ENCODE measurements around the gene NEK5. TPM values are rescaled to one million over a fixed set of nuclear protein-coding genes. Genes with fewer than 3 reads are reported as not detected.
"Not testable (repeated sequence)": the region's sequence is repeated elsewhere in the genome, so short reads cannot be mapped to it uniquely, and the experiment has no call there.

NEK5 gene
- polyA plus RNA-seq, 2 donors = 0.02 to 0.08 TPM

DNA sequence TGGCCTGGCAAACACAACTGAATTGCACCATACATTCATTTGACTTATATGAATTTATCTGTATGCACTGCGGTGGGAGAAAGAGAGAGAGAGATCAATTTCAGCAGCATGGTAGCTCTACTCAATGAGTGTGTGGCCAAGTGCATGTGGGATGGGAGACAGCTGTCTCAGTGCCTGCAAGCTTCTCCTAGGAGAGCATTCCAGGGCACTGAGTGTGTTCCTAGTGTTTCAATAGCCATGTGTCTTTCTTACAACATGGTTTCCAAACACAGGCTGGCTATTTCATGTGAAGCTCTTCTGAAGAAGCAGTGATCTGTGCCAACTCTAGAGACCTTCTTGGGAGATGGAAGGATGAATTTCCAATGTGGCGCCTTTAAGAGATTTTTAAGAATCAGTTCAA, 43.5 kb downstream of the NEK5 start:
- H3K36me3 ChIP-seq (ENCODE audit: control insufficient read depth in 2 of 2, insufficient read depth in 2 of 2, low read length in 1 of 2) = no peaks in the 10 kb centered on the region
- H3K4me3 ChIP-seq (ENCODE audit: low read depth in 1 of 2, low read length in 2 of 2) = no peak overlapping the region
- WGBS, 2 donors = 88 to 91% methylated on average over 2 of the region's 2 CpGs
- no peaks in the 10 kb centered on the region for H3K27me3 ChIP-seq (ENCODE audit: control insufficient read depth in 1 of 2, insufficient read depth in 2 of 2, low read length in 2 of 2)
- H3K9me3 ChIP-seq (ENCODE audit: control insufficient read depth in 2 of 2, insufficient read depth in 1 of 2, low read depth in 1 of 2, low read length in 1 of 2) = no peaks in the 10 kb centered on the region
- H3K27ac ChIP-seq (ENCODE audit: low read depth in 2 of 2, low read length in 1 of 2) = no peak overlapping the region
- H3K4me1 ChIP-seq (ENCODE audit: control insufficient read depth in 2 of 2, insufficient read depth in 2 of 2, low read length in 1 of 2) = no peaks in the 10 kb centered on the region

DNA sequence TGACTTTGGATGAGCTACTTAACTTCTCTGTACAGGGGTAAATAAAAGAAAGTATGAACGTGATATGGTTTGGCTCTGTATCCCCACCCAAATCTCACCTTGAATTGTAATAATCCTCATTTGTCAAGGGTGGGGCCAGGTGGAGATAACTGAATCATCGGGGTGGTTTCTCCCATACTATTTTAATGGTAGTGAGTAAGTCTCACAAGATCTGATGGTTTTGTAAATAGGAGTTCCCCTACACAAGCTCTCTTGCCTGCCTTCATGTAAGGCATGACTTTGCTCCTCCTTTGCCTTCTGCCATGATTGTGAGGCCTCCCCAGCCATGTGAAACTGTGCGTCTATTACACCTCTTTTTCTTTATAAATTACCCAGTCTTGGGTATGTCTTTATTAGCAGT, 43.9 kb downstream of the NEK5 start:
- 69 to 70% methylated on average over 3 of the region's 3 CpGs for WGBS, 2 donors
- not testable (repeated sequence) for H3K36me3 ChIP-seq (ENCODE audit: control insufficient read depth in 2 of 2, insufficient read depth in 2 of 2, low read length in 1 of 2); H3K27ac ChIP-seq (ENCODE audit: low read depth in 2 of 2, low read length in 1 of 2); H3K4me1 ChIP-seq (ENCODE audit: control insufficient read depth in 2 of 2, insufficient read depth in 2 of 2, low read length in 1 of 2); H3K27me3 ChIP-seq (ENCODE audit: control insufficient read depth in 1 of 2, insufficient read depth in 2 of 2, low read length in 2 of 2); H3K4me3 ChIP-seq (ENCODE audit: low read depth in 1 of 2, low read length in 2 of 2); H3K9me3 ChIP-seq (ENCODE audit: control insufficient read depth in 2 of 2, insufficient read depth in 1 of 2, low read depth in 1 of 2, low read length in 1 of 2)

DNA sequence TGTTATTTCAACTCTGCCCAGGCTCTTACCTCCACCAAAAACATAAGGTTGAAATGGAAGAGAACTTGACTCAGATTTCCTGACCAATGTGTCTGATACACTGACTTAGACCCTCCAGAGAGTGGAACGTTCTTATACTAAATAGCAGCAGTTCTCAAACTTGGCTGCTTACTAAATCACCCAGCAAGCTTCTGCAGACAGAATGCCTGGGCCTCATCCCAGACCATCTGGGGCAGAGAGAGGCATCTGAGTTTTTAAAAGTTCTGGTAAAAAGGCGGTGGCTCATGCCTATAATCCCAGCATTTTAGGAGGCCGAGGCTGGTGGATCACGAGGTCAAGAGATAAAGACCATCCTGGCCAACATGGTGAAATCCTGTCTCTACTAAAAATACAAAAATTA, 46.3 kb downstream of the NEK5 start:
- Histone ChIP-seq H3K36me3 (ENCODE audit: control insufficient read depth in 2 of 2, insufficient read depth in 2 of 2, low read length in 1 of 2) (no peaks in the 10 kb centered on the region), H3K4me3 (ENCODE audit: low read depth in 1 of 2, low read length in 2 of 2) (no peak overlapping the region), H3K4me1 (ENCODE audit: control insufficient read depth in 2 of 2, insufficient read depth in 2 of 2, low read length in 1 of 2) (no peaks in the 10 kb centered on the region), H3K27me3 (ENCODE audit: control insufficient read depth in 1 of 2, insufficient read depth in 2 of 2, low read length in 2 of 2) (no peaks in the 10 kb centered on the region), H3K27ac (ENCODE audit: low read depth in 2 of 2, low read length in 1 of 2) (no peak overlapping the region), H3K9me3 (ENCODE audit: control insufficient read depth in 2 of 2, insufficient read depth in 1 of 2, low read depth in 1 of 2, low read length in 1 of 2) (no peaks in the 10 kb centered on the region)
- WGBS, 2 donors = 87% methylated on average over 4 of the region's 4 CpGs

DNA sequence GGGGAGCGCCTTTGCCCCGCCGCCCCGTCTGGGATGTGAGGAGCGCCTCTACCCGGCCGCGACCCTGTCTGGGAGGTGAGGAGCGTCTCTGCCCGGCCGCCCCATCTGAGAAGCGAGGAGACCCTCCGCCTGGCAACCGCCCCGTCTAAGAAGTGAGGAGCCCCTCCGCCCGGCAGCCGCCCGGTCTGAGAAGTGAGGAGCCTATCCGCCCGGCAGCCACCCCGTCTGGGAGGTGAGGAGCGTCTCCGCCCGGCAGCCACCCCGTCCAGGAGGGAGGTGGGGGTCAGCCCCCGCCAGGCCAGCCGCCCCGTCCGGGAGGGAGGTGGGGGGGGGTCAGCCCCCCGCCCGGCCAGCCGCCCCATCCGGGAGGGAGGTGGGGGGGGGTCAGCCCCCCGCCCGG, 49.0 kb downstream of the NEK5 start:
- not testable (repeated sequence) for H3K4me1 ChIP-seq (ENCODE audit: control insufficient read depth in 2 of 2, insufficient read depth in 2 of 2, low read length in 1 of 2); H3K4me3 ChIP-seq (ENCODE audit: low read depth in 1 of 2, low read length in 2 of 2); H3K27ac ChIP-seq (ENCODE audit: low read depth in 2 of 2, low read length in 1 of 2); H3K27me3 ChIP-seq (ENCODE audit: control insufficient read depth in 1 of 2, insufficient read depth in 2 of 2, low read length in 2 of 2); H3K9me3 ChIP-seq (ENCODE audit: control insufficient read depth in 2 of 2, insufficient read depth in 1 of 2, low read depth in 1 of 2, low read length in 1 of 2); H3K36me3 ChIP-seq (ENCODE audit: control insufficient read depth in 2 of 2, insufficient read depth in 2 of 2, low read length in 1 of 2)
- WGBS, 2 donors = 96 to 100% methylated on average over 4 to 36 of the region's 36 CpGs

DNA sequence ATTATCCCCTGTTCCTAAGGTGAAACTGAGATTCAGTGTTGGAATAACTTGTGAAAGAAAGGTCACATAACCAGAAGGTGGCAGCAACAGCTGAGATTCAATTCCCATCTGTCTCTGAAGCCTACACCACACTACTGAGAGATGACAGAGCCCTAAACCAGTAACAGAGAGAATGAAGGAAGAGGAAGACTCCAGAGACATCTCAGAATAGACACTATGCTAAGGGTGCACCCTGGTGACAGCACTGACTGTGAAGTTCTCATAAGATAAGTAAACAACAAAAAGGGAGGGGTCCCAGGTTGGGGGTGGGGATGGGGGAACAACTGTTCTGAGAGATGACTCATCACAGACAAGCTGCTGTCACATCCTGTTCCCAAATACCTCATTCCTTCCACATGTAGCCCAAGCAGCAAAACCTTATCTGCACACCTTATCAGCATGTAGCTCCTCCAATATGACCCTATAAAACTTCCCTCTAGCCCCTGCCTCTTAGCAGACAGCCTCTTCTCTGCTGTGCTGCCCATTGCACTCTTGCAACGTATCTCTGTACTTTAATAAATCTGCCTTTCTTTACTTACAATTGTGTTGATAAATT, 57.8 kb downstream of the NEK5 start:
- Histone ChIP-seq H3K27me3 (ENCODE audit: control insufficient read depth in 1 of 2, insufficient read depth in 2 of 2, low read length in 2 of 2) (no peaks in the 10 kb centered on the region), H3K9me3 (ENCODE audit: control insufficient read depth in 2 of 2, insufficient read depth in 1 of 2, low read depth in 1 of 2, low read length in 1 of 2) (peaks cover 7 to 8% of the 10 kb centered on the region in 2 donors), H3K4me3 (ENCODE audit: low read depth in 1 of 2, low read length in 2 of 2) (no peak overlapping the region), H3K36me3 (ENCODE audit: control insufficient read depth in 2 of 2, insufficient read depth in 2 of 2, low read length in 1 of 2) (no peaks in the 10 kb centered on the region), H3K4me1 (ENCODE audit: control insufficient read depth in 2 of 2, insufficient read depth in 2 of 2, low read length in 1 of 2) (no peaks in the 10 kb centered on the region), H3K27ac (ENCODE audit: low read depth in 2 of 2, low read length in 1 of 2) (no peak overlapping the region)
- 84 to 86% methylated on average over 1 of the region's 1 CpG for whole genome bisulfite sequencing, 2 donors

DNA sequence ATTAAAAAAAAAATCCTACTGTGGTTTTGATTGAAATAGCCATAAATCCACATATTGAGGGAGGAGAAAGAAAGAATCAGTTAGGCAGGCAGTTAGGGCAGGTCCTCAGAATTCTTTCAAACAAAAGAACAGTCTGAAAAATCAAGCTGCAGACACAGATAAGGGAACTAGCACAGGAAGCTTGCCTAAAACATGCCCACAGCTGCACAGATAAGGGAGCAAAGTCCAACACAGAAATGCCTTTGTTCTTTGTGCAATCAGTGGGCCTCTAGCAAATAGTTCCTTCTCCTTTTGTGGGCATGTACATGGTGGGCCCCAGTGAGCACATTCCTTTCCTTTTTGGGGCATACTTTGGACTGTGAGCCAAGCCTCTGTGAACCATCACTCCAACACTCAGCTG, 61.6 kb downstream of the NEK5 start:
- Histone ChIP-seq H3K9me3 (ENCODE audit: control insufficient read depth in 2 of 2, insufficient read depth in 1 of 2, low read depth in 1 of 2, low read length in 1 of 2) (peaks cover 7 to 10% of the 10 kb centered on the region in 2 donors), H3K4me3 (ENCODE audit: low read depth in 1 of 2, low read length in 2 of 2) (no peak overlapping the region), H3K4me1 (ENCODE audit: control insufficient read depth in 2 of 2, insufficient read depth in 2 of 2, low read length in 1 of 2) (no peaks in the 10 kb centered on the region), H3K36me3 (ENCODE audit: control insufficient read depth in 2 of 2, insufficient read depth in 2 of 2, low read length in 1 of 2) (no peaks in the 10 kb centered on the region), H3K27ac (ENCODE audit: low read depth in 2 of 2, low read length in 1 of 2) (no peak overlapping the region), H3K27me3 (ENCODE audit: control insufficient read depth in 1 of 2, insufficient read depth in 2 of 2, low read length in 2 of 2) (no peaks in the 10 kb centered on the region)

DNA sequence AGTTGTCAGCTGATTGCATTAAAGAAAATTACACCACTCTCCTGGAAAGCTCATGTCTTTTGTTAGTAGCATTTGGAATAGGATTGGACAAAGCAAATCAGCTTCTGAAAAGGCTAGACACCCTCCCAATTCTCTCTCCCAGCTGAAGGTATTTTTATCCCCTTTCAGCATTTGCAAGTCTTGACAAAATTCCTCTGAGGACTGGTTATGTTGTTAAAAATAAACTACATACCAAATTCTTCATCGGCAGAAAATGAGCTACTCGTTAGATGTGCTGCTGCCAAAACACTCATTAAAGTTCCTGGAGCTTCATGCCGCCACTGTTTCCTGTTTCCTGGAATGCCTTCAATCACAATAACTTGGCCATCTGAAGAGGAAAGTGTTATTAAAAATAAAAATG, 67.3 kb downstream of the NEK5 start:
- 18 to 33% methylated on average over 3 of the region's 3 CpGs for WGBS, 2 donors

DNA sequence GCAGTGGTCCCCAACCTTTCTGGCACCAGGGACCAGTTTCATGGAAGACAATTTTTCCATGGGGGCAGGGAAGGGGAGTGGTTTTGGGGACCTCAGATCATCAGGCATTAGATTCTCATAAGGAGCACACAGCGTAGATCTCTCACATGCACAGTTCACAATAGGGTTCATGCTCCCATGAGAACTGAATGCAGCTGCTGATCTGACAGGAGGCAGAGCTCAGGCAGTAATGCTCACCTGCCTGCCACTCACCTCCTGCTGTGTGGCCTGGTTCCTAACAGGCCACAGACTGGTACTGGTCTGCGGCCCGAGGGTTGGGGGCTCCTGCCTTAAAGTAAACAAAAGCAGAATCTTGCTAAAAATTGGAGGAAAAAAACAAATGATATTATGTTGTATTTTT, 67.8 kb downstream of the NEK5 start:
- H3K4me3 ChIP-seq (ENCODE audit: low read depth in 1 of 2, low read length in 2 of 2); H3K27me3 ChIP-seq (ENCODE audit: control insufficient read depth in 1 of 2, insufficient read depth in 2 of 2, low read length in 2 of 2); H3K4me1 ChIP-seq (ENCODE audit: control insufficient read depth in 2 of 2, insufficient read depth in 2 of 2, low read length in 1 of 2); H3K9me3 ChIP-seq (ENCODE audit: control insufficient read depth in 2 of 2, insufficient read depth in 1 of 2, low read depth in 1 of 2, low read length in 1 of 2); H3K36me3 ChIP-seq (ENCODE audit: control insufficient read depth in 2 of 2, insufficient read depth in 2 of 2, low read length in 1 of 2); H3K27ac ChIP-seq (ENCODE audit: low read depth in 2 of 2, low read length in 1 of 2): not testable (repeated sequence)
- 76 to 79% methylated on average over 3 of the region's 3 CpGs for WGBS, 2 donors

More for the DNA sequence above, 67.3 kb downstream of the NEK5 start:
- H3K9me3 ChIP-seq (ENCODE audit: control insufficient read depth in 2 of 2, insufficient read depth in 1 of 2, low read depth in 1 of 2, low read length in 1 of 2) = peaks cover 0 to 2% of the 10 kb centered on the region in 2 donors
- no peaks in the 10 kb centered on the region for H3K27me3 ChIP-seq (ENCODE audit: control insufficient read depth in 1 of 2, insufficient read depth in 2 of 2, low read length in 2 of 2)
- H3K4me3 ChIP-seq (ENCODE audit: low read depth in 1 of 2, low read length in 2 of 2) = no peak overlapping the region
- no peaks in the 10 kb centered on the region for H3K36me3 ChIP-seq (ENCODE audit: control insufficient read depth in 2 of 2, insufficient read depth in 2 of 2, low read length in 1 of 2)
- H3K27ac ChIP-seq (ENCODE audit: low read depth in 2 of 2, low read length in 1 of 2) = no peak overlapping the region
- H3K4me1 ChIP-seq (ENCODE audit: control insufficient read depth in 2 of 2, insufficient read depth in 2 of 2, low read length in 1 of 2) = no peaks in the 10 kb centered on the region

DNA sequence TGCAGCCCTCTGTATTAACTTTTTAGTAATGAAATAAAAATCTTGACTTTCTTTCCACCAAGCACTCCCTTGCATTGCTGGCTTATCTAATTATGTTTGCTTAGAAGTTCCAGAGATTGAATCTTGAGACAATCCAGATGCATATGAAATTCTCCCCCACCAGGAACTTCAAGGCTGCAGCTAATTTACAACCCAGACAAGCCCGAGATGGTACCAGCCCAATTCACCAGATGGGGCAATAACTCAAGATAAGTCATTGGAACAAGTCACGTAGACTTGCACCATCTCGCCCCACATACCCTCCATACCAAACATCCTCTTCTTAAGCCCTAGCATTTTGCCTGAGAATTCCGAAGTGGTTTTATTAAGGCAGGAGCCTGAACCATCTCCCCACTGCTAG, 75.4 kb downstream of the NEK5 start:
- no peak overlapping the region for H3K4me3 ChIP-seq (ENCODE audit: low read depth in 1 of 2, low read length in 2 of 2)
- no peaks in the 10 kb centered on the region for H3K9me3 ChIP-seq (ENCODE audit: control insufficient read depth in 2 of 2, insufficient read depth in 1 of 2, low read depth in 1 of 2, low read length in 1 of 2)
- H3K27me3 ChIP-seq (ENCODE audit: control insufficient read depth in 1 of 2, insufficient read depth in 2 of 2, low read length in 2 of 2) = no peaks in the 10 kb centered on the region
- H3K27ac ChIP-seq (ENCODE audit: low read depth in 2 of 2, low read length in 1 of 2) = no peak overlapping the region
- no peaks in the 10 kb centered on the region for H3K36me3 ChIP-seq (ENCODE audit: control insufficient read depth in 2 of 2, insufficient read depth in 2 of 2, low read length in 1 of 2)
- 69 to 72% methylated on average over 4 of the region's 4 CpGs for whole genome bisulfite sequencing, 2 donors
- H3K4me1 ChIP-seq (ENCODE audit: control insufficient read depth in 2 of 2, insufficient read depth in 2 of 2, low read length in 1 of 2) = no peaks in the 10 kb centered on the region

DNA sequence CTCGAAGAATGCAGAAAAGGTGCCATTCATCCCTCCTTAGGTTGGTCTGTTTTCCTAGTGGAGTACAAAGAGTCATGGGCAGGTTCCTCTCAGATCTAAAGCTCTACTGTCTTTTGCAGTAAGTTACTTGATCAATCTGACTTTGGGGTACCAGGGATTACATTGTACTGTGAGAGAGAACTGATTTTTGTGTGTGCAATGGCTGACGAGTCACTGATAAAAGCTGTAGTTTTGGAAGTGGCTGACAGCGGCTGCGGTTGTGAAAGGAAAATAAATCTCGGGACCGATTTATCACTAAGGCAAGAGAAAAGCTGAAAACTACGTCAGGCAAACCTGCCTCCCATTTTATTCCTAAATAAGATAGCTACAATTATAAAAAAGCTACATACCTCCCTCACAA, 77.5 kb downstream of the NEK5 start:
- WGBS, 2 donors = 63 to 67% methylated on average over 7 of the region's 7 CpGs
- no peaks in the 10 kb centered on the region for H3K9me3 ChIP-seq (ENCODE audit: control insufficient read depth in 2 of 2, insufficient read depth in 1 of 2, low read depth in 1 of 2, low read length in 1 of 2)
- no peak overlapping the region for H3K4me3 ChIP-seq (ENCODE audit: low read depth in 1 of 2, low read length in 2 of 2)
- H3K4me1 ChIP-seq (ENCODE audit: control insufficient read depth in 2 of 2, insufficient read depth in 2 of 2, low read length in 1 of 2) = no peaks in the 10 kb centered on the region
- H3K27me3 ChIP-seq (ENCODE audit: control insufficient read depth in 1 of 2, insufficient read depth in 2 of 2, low read length in 2 of 2) = no peaks in the 10 kb centered on the region
- H3K36me3 ChIP-seq (ENCODE audit: control insufficient read depth in 2 of 2, insufficient read depth in 2 of 2, low read length in 1 of 2) = no peaks in the 10 kb centered on the region
- H3K27ac ChIP-seq (ENCODE audit: low read depth in 2 of 2, low read length in 1 of 2) = no peak overlapping the region

All from esophagus (tissue), 2 donors.